HG03439 (cell line): Measurements from ENCODE around the gene MAP9.
"Not testable (repeated sequence)": the region's sequence is repeated elsewhere in the genome, so short reads cannot be mapped to it uniquely, and the experiment has no call there.

Experiments
- ATAC-seq: cut with Tn5 transposase; IDR thresholded peaks from one replicate; pipeline ENCODE4 v1.9.1; 2021; ENCODE audit warnings: mild to moderate bottlenecking, moderate library complexity; ENCODE audit not compliant: unreplicated experiment

MAP9 gene

DNA sequence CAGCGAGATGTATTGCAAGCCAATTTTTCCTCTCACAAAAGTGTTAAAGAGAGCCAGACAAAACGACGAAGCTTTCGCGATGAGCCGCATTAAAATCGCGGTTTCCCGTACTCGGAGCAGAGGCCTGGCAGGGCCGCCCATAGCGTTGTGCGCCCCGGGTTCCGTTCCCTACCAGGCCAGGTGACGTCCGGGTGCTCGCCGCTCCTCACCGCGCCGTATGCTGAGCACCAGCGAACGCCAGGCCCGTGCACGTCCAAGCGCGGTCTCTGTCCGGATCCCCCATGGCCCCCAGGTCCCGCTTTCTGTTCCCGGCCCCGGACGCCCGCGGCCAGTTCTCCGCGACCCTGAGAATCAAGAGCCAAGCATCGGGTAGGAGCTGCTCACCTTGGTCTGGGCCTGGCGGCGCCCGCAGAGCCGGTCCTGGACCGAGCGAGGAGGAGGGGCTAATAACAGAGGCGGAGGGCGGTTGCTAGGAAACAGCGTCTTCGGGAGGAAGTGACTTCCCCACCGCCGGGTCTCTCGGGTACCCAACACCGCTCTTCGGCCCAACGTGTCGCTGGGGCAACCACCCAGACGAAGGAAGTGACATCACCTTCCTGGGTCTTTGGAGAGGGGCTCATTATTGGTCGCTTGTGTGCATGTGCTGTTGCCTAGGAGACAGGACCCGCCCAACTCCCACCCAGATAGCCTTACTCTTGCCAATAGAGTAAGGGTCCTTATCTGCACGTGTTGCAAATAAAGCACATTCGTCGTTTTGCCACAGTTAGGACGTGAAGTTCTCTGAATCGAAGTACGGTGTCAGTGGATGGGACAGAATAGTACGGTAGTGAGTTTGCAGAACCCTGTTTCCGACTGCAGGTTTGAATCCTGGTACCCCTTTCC, at the start of gene MAP9:
MAP9 (minus strand) TSS at position 579 of the 882 bp plus-strand sequence. CDS start 1,115 bp downstream, outside the sequence.
- ATAC-seq: peak; percentile 99

DNA sequence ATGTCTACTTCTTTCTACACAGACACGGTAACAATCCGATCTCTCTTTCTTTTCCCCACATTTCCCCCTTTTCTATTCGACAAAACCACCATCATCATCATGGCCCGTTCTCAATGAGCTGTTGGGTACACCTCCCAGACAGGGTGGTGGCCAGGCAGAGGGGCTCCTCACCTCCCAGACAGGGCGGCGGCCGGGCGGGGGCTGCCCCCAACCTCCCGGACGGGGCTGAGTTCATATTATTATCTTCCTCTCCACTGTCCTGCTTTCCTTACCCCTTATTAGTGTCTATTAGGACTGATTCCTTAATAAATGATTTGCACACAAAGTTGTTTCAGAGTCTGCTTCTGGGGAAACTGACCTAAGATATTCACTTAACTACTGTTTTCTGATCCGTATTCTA, 48.0 kb upstream of the MAP9 start:
- ATAC-seq: not testable (repeated sequence)

DNA sequence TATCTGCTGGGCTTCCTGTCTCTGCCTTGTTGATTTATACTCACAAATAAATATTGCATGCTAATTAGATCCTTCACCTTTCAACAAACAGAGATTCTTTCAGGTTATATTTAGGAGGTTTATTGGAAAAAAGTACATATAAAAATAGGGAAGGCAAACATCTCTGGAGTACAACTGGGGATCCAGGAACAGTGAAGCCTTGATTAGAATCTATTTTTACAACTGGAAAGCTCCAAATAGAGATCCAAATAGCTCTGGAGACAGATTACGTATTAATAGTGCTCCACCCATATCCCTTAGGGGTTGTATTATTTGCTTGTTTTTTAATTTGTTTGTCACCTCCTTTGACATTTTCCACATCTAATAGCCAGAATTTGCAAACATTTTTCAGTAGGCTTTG, 46.9 kb upstream of the MAP9 start:
- ATAC-seq: no peak

DNA sequence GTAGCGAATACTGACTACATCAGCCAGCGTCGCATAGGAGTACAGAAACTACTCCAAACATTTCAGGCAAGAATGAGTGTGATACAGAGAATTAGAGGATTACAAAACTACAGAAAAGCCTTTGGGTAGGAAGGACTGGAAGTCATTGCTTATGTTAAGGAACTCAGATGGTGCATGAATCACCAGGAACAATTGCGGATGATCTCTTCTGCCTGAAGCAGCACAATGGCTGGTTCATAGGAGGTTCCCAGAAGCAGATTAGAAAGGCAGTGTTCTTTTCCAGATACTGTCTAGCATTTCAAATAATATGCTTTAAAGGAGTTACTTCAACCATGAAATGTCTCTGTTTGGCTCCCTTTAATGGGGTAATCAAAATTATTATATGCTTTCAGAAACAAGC, 42.5 kb upstream of the MAP9 start:
- ATAC-seq: no peak

DNA sequence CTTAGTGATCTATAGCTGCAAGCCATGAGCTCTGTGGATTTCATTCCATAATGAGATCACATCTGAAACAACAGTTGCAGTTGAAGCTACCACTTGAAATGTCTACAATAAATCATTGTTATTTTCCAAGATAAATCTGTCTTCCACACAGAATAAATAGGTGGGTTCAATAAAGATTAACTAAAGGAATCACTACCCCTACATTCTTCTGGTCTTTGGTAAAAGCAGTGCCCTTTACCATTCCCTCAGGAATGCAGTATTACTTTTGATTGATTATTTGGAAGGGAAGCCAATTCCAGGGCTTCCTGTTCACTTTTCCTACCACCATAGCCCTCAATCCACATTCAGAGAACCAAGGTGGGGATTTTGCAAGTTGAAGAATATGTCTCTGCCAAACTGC, 38.9 kb upstream of the MAP9 start:
- no peak for ATAC-seq

DNA sequence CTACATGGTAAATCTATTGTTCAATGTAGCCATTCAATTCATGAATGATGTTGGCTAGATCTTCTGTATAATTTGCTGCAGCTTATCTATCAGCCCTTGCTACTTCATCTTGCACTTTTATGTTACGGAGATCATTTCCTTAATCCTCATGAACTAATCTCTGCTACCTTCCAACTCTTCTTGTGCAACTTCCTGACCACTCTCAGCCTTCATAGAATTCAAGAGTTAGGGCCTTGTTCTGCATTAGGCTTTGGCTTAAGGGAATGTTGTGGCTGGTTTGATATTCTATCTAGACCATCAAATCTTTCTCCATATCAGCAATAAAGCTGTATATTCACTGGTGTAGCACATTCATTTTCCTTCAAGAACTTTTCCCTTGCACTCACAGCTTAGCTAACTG, 36.7 kb upstream of the MAP9 start:
- ATAC-seq: no peak

DNA sequence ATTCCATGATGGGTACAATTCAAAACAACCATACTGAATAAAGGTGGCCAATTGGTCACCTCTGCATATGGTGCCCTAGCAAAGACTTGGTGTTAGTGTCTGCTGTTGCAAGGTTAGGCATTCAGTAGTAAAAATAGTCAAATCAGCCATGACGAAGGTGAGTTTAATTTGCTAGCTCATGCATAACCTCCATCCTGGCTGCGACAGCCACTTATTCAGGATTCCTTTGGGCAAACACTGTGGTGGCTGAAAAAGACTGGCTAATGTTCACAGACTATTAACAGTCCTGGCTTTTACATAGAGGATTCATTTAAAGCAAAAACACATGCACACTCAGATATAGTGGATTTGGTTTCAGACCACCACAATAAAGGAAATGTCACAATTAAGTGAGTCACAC, 34.8 kb upstream of the MAP9 start:
- ATAC-seq: no peak

DNA sequence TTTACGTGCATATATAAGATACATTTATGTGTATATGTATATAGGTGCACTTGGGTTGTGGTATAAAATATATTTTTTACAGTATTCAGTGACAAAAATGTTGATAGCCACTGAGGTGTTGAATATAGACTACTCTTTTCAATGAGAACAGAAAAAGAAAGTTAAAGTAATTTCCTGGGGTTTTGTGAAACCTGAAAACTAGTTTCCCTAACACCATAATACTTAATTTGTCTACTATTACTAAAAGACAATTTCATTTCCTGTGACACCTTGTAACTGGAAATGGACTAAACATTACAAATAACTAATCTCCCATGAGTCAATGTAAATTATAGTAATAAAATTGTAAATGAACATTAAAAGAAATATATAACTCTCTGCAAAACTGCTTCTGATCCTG, 32.0 kb upstream of the MAP9 start:
- ATAC-seq: no peak

DNA sequence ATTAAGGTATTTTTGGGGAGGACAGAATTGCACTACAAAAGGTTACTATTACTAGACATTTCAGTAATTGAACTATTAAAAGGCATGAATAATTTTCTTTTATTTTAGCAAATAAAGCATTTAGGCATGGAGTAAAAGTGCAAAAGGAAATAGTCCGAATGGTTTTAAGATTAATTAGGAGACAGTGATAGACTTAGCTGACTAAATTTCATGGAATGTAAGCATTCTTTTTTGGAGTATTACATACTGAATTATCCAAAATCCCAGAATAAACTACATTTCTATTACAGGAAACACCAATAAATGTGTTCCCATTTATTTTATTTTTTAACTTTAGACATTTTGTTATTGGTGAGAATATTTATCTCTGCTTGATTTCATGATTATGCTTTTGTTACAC, 30.7 kb upstream of the MAP9 start:
- no peak for ATAC-seq

DNA sequence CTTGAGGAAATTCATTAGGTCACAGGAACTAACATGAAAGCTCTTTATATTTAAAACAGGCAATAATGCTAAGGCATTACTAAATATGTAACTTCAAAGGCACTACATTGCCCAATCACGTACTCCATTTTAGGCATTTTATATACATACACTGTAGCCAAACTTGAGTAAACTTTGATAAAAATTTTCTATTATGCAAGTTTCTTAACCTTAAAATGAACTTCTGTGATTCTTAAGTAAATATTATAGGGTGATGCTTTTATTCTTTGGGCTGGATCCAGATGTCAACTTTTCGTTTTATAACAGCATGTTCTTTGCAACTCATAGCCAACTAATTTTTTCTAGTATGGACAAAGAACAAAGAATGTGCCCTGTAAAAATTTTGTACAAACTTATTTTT, 28.3 kb upstream of the MAP9 start:
- no peak for ATAC-seq

DNA sequence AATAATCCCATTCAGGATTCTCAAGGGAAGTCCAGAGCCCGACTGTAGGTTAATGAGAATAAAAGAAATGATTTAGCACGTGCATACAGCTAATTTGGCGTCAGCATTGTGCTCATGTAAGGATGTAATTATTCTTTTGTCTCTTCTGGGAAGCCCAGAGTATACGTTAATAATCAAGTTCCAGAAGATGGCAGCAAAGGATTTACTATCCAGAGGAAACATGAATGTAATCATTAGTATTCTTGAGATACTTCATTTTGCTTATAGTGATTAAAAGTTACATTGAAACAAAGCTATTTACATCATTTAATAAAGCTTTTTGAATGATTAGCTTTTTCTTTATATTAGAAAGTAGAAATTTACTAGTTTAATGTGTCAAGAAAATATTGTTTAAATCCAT, 27.1 kb upstream of the MAP9 start:
- no peak for ATAC-seq

DNA sequence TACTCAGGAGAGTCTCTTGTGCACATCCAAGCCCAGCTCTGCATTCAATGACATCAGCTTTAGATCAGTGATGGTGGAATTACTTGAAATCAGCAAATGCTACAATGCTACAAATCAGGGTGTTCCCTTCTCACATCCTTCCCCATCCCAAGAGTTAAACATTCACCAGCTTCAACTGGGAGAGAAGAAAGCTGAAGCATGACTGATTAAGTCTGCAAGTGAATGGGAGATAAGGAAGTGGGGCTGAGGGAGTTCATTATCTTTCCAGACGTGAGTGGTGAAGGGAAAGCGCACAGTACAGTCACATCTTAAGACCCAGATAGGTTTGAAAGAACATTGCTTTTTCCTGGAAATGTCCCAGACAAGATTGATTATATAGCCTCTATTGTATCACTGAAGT, 26.2 kb upstream of the MAP9 start:
- ATAC-seq: no peak

DNA sequence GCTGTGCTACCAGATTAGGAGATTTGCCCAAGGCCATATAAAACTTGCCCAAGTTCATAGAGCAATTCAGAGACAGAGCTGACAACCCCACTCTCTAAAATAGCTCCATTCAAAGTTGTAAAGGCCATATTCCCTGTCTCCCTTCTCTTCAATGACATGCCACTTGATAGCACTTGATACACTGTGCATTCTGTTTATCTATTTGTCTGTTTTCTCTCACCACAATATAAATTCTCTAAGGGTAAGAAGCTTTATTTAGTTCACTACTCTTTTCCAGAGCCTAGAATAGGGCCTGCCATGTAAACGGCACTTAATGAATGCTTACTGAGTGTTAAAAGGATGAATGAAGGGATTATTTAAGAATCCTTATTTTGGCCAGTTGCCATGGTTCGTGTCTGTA, 24.1 kb upstream of the MAP9 start:
- no peak for ATAC-seq

DNA sequence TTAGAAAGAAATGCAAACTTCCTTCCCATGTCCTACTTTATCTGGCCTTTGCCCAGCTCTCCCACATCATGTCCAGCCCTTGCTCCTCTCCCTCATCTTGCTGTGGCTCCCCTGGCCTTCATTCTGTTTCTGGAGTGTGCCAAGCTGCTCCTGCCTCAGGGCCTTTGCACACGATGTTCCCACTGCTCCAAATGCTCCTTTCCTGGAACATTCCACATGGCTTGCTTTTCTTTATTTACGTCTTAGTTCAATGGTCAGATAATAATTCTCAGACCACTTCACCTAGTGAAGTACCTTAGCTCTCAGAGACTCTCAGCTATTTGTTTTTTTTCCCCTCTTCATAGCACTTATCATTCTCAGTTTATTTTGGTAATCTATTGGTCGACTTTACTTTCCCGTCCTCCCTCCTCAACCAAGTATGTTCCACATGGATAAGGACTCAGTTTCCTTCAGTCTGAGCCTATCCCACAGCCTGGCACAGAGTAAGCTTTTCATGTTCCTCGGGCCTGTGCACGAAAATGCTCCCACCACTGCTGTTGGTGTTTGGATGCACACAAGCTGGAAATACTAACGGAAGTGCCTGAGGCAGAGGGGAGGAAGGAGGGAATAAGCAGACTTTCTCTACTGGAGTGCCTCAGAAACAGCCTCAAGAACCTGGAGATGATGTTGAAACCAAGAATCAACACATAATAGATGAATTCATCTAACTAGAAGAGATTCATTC, 23.4 kb upstream of the MAP9 start:
- ATAC-seq: no peak

DNA sequence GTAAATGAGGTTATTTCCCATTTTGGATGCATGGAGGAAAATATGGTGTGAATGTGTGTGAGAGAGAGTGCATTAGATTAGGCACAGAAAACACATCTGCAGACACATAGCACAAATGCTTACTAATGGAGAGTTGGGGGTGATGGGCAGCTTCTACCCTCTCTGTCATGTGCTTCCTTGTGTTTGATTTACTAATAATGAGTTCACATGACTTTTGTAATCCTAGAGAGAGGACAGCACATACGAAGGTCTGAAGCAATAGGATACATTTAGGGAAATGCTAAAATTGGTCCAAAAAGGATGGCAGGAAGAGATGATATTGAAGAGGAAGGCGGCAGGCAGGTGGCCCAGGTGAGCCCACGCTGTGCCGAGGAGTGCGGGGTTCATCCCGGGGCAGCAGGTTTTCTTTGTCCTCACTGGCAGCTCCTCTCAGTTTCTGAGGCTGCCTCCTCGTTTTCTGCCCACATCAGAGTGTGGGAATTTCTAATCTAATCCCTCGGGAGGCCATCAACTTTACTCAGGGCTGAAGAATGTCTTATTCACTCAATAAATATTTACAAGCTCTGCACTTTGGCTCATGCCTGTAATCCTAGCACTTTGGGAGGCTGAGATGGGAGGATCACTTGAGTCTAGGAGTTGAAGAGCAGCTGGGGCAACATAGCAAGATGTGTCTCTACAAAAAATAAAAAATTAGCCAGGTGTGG, 15.9 kb upstream of the MAP9 start:
- no peak for ATAC-seq

DNA sequence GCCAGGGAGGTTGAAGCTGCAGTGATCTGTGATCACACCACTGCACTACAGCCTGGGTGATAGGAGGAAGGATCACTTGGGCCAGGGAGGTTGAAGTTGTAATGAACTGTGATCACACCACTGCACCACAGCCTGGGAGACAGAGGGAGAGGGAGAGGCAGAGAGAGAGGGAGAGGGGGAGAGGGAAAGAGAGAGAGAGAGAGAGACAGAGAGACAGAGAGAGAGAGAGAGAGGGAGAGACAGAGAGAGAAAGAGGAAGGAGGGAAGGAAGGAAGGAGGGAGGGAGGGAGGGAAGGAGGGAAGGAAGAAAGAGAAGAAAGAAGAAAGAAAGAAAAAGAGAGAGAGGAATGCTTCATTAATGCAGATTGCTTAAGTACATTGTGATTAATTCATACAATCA, 15.2 kb upstream of the MAP9 start:
- no peak for ATAC-seq

DNA sequence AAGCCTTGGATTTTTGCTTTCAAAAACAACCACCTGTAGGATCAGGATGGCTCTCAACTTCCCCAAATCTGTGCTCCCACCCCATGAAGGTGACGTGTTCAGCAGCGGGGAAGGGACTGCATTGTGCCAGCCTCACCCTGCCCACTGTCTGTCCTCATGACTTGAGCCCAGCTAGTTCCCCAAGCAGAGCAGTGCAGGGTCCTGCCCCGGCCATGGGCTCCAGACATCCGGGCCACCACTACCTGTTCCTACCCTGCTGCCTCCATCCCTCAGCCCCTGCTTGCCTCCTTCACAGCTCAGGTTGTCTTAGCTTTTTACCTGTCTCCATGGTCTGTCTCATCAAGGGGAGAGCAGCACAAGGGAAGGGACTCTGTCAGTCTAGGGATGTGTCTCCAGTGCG, 11.4 kb upstream of the MAP9 start:
- no peak for ATAC-seq

DNA sequence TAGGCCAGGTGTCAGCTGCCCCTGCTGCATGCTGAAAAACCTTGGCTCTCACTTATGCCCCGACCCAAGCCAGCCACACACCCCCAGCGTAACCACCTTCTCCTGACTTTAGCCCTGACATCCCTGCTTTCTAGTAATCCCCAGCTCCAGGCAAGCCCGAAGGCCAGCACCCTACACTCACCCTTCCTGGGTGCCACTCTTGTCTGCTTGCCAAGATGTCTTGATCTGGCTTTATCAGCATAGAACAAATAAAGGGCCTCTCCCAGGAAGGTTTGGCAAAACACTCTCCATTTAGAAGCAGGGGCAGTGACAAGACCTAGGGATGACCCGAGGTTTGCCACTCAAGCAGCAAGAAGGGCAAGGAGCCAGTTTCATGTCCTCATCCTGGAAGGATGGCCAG, 6.8 kb upstream of the MAP9 start:
- no peak for ATAC-seq

DNA sequence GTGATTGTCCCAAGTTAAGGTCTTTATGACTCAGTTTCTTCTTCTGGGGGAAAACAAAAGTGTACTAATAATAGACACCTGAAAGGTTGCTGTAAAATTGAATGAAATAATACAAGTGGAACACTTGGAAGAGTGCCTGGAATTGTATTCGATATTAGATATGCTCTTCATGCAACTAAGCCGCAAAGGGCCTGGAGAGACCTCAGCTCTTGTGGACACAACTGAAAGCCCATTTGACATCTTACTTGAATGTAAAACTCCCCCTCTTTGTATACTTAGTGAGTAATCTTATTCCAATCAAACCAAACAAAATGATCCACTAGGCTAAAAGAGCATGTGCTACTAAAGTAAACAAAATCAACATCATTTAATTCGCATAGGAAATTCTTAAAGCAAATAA, 511 bp upstream of the MAP9 start:
- no peak for ATAC-seq

DNA sequence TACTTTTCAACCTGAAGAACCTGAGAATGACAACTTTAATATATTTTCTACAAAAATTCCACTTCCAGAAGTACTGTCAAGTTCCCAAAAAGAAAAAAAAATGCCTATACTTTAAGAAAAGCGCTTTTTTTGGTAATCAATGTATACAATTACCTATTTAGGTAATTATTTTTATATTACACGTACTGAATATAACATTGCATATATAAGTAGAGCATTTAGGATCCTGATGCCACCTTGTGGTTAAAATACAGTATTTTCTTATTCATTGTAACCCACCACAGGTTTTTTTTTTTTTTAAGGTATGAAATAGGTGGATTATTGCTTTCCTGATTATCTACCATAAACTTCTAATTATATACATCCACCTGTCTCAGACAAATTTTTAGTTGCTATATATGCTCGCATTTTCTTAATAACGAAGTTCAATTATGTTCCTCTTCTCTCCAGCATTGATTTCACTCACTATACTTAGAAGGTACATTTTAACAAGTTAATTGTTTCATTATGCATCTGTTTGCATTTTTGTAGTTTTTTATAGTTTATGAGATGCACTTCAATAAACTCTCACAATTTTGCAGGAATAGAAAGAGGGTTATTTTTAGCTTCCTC, 5.2 kb downstream of the MAP9 start:
- no peak for ATAC-seq

DNA sequence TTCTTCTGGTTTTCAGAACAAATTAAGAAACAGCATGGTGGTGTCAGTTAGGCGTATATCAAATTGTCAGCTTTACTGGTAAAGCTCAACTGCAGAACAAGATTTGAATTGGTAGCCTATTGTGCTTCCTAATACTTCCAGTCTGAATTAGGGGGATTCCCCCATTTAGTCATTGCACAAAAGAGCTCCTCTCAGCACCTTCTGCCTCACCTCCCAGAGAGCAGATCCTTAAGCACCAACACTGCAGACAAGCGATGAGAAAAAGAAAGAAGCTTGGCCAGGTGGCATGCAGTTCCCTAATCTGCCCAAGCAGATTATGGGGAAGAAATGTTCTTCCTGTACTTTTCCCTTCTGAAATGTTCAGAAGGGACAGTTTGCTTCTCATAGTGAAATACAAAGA, 9.2 kb downstream of the MAP9 start:
- peak; percentile 51 for ATAC-seq
